B cell (primary cell): ENCODE measurements around the gene LMX1B. TPM values are rescaled to one million over a fixed set of nuclear protein-coding genes. Genes with fewer than 3 reads are reported as not detected.

Experiments
- ATAC-seq: fragments of 200-7000 bp; cut with Tn5 transposase; one replicate; pipeline ENCODE4 v1.10.0; 2021; ENCODE audit warnings: low read depth, mild to moderate bottlenecking, moderate number of reproducible peaks, moderate library complexity
- CTCF ChIA-PET: fragments of 350-600 bp; sonication (Branson Sonifier 250); formaldehyde crosslinking; loops from one replicate; lab custom pipeline; 2021; ENCODE audit warnings: antibody characterized with exemption, inconsistent platforms; lab: Charles Lee
- POLR2A ChIA-PET: fragments of 350-600 bp; sonication (Branson Sonifier 250); formaldehyde crosslinking; loops from one replicate; lab custom pipeline; 2021; ENCODE audit warnings: antibody characterized with exemption; lab: Charles Lee
- DNase-seq: peaks from one replicate; pipeline ENCODE4 v3.0.0; 2013
- H2AFZ ChIP-seq: 2 replicates; pipeline ENCODE4 v1.6.1; 2012; ENCODE audit warnings: mild to moderate bottlenecking, low read depth, low read length; ENCODE audit not compliant: insufficient read depth, poor library complexity, severe bottlenecking
- H3K27ac ChIP-seq, 2 donors: 1 replicate in 1 of 2; 2 replicates in 1 of 2; pipeline ENCODE4 v1.5.1; 2012 to 2013; ENCODE audit warnings: low read length in 2 of 2, mild to moderate bottlenecking in 2 of 2, moderate library complexity in 1 of 2
- H3K27me3 ChIP-seq, 4 experiments: fragments of 200-600 bp in 1 of 4; sonication (generic) in 1 of 4; replicated peaks in 1 of 4; 1 replicate in 2 of 4; 2 replicates in 2 of 4; pipeline versions ENCODE4 v1.6.1 to v1.7.0; 2013 to 2016; ENCODE audit warnings: low read length in 3 of 4, mild to moderate bottlenecking in 2 of 4, mixed read lengths in 1 of 4, moderate library complexity in 1 of 4; ENCODE audit not compliant: insufficient read depth in 4 of 4, control insufficient read depth in 3 of 4; ENCODE audit errors: control extremely low read depth in 1 of 4
- H3K36me3 ChIP-seq, 2 experiments: replicated peaks in 1 of 2; 1 replicate in 1 of 2; 2 replicates in 1 of 2; pipeline versions ENCODE4 v1.6.1 to v1.7.1; 2013; ENCODE audit warnings: low read length in 1 of 2; ENCODE audit not compliant: insufficient read depth in 2 of 2, control insufficient read depth in 1 of 2; ENCODE audit errors: control extremely low read depth in 1 of 2, extremely low read depth in 1 of 2
- H3K4me1 ChIP-seq, 2 donors: fragments of 200-600 bp in 1 of 2; sonication (generic) in 1 of 2; 1 replicate in 1 of 2; 2 replicates in 1 of 2; pipeline versions ENCODE4 v1.5.1 to v1.6.1; 2013 to 2017; ENCODE audit warnings: low read length in 2 of 2; ENCODE audit not compliant: control insufficient read depth in 2 of 2, insufficient read depth in 2 of 2
- H3K4me2 ChIP-seq: replicated peaks from 2 replicates; pipeline ENCODE3; 2012; ENCODE audit warnings: mild to moderate bottlenecking, low read depth, low read length; ENCODE audit not compliant: poor library complexity, severe bottlenecking
- H3K4me3 ChIP-seq, 5 experiments: fragments of 200-600 bp in 1 of 5; sonication (generic) in 1 of 5; 1 replicate in 3 of 5; 2 replicates in 2 of 5; pipeline versions ENCODE4 v1.5.1 to v1.7.0; 2011 to 2016; ENCODE audit warnings: low read length in 4 of 5, mild to moderate bottlenecking in 4 of 5, low read depth in 2 of 5, control low read depth in 1 of 5, moderate library complexity in 1 of 5; ENCODE audit not compliant: insufficient read depth in 1 of 5; ENCODE audit errors: control extremely low read depth in 1 of 5, extremely low read depth in 1 of 5
- H3K79me2 ChIP-seq: fragments of 200-600 bp; sonication (generic); one replicate; pipeline ENCODE4 v1.6.0; 2016; ENCODE audit warnings: low read length; ENCODE audit not compliant: control insufficient read depth, insufficient read depth
- H3K9ac ChIP-seq: fragments of 200-600 bp; sonication (generic); 2 replicates; pipeline ENCODE4 v1.6.1; 2017; ENCODE audit warnings: mild to moderate bottlenecking, low read length, moderate library complexity
- H3K9me3 ChIP-seq, 3 donors: one replicate each; pipeline versions ENCODE4 v1.6.1 to v1.7.1; 2013; ENCODE audit warnings: low read length in 2 of 3; ENCODE audit not compliant: control insufficient read depth in 2 of 3, insufficient read depth in 1 of 3; ENCODE audit errors: control extremely low read depth in 1 of 3
- H4K20me1 ChIP-seq: 2 replicates; pipeline ENCODE4 v1.6.0; 2012; ENCODE audit warnings: mild to moderate bottlenecking, low read length; ENCODE audit not compliant: insufficient read depth, control insufficient read depth, poor library complexity, severe bottlenecking
- H3K27ac Mint-ChIP-seq: one replicate; pipeline ENCODE4 v1.8.0; 2021; ENCODE audit warnings: mixed read lengths
- H3K27me3 Mint-ChIP-seq: one replicate; pipeline ENCODE4 v1.8.0; 2021; ENCODE audit warnings: mixed read lengths
- H3K4me1 Mint-ChIP-seq: one replicate; pipeline ENCODE4 v1.8.0; 2021; ENCODE audit warnings: mixed read lengths
- H3K4me3 Mint-ChIP-seq: one replicate; pipeline ENCODE4 v1.8.0; 2021; ENCODE audit warnings: mixed read lengths
- H3K9me3 Mint-ChIP-seq: one replicate; pipeline ENCODE4 v1.8.0; 2022; ENCODE audit warnings: mixed read lengths; ENCODE audit not compliant: insufficient read depth
- CTCF ChIP-seq: fragments of 200-600 bp; IDR thresholded peaks from one replicate; pipeline ENCODE4 v1.8.0; 2022; ENCODE audit warnings: antibody characterized with exemption, mild to moderate bottlenecking
- EZH2 ChIP-seq: IDR thresholded peaks from 2 replicates; pipeline ENCODE4 v1.6.1; 2012; ENCODE audit warnings: borderline replicate concordance, low read depth, mild to moderate bottlenecking, moderate library complexity, low read length; ENCODE audit not compliant: insufficient read depth, poor library complexity, severe bottlenecking
- WGBS: methylation state at CpG from one replicate; pipeline ENCODE4 v1.1.5; 2013; ENCODE audit warnings: missing lambda C conversion rate; ENCODE audit not compliant: insufficient coverage; 5-methylcytosine and 5-hydroxymethylcytosine counted together
- intact Hi-C: fragments of 100-400 bp; cut with micrococcal nuclease; formaldehyde crosslinking; loops from one replicate; pipeline ENCODE4 v1.10.0; 2022
- polyA plus RNA-seq: library from polyadenylated mRNA; depleted of rRNA; stranded (reverse); fragments of >200 nt; gene quantifications from 2 replicates; pipeline ENCODE4 v1.2.3, GENCODE V29; 2012
- total RNA-seq, 2 donors: library from RNA; stranded (reverse); fragments of 120-200 nt in 1 of 2; gene quantifications; 1 replicate in 1 of 2; 2 replicates in 1 of 2; pipeline versions ENCODE4 v1.2.3 to v1.2.4, GENCODE V29; 2013 to 2022

Gene LMX1B
- total and polyA plus RNA-seq, 2 donors (not counting 1 experiment from before 2014, with no cell fraction given): not detected

- intact Hi-C loops: no loop called here
- ChIA-PET POLR2A (interaction anchor here (0.7 kb wide), 1 partner anchor 175 kb away, joined by 4 read pairs; no protein-coding TSS in a partner anchor), CTCF (no interaction called here)
- no peak for DNase-seq
- Histone ChIP-seq H3K36me3 (no peaks in the 10 kb centered on the region), H3K27ac (no peak overlapping the region), H3K4me2 (no peak overlapping the region), H3K79me2 (no peaks in the 10 kb centered on the region), H3K4me3 (no peak overlapping the region), H2AFZ (no peak overlapping the region), H3K9ac (no peak overlapping the region), H4K20me1 (no peaks in the 10 kb centered on the region), H3K4me1 (peaks cover 0 to 15% of the 10 kb centered on the region in 2 donors), H3K9me3 (peaks cover 0 to 11% (median 0%) of the 10 kb centered on the region in 3 donors), H3K27me3 (peaks cover 0 to 84% (median 38%) of the 10 kb centered on the region in 4 experiments)
- no peak for ATAC-seq
- H3K27me3 Mint-ChIP-seq: peaks cover 46% of the 10 kb centered on the region
- peaks cover 7% of the 10 kb centered on the region for H3K4me1 Mint-ChIP-seq
- TF ChIP-seq CTCF (no peak), EZH2 (no peak)
- peaks cover 3% of the 10 kb centered on the region for H3K9me3 Mint-ChIP-seq
- H3K4me3 Mint-ChIP-seq: no peak overlapping the region
- WGBS: 70% methylated on average over 17 of the region's 18 CpGs
- H3K27ac Mint-ChIP-seq: no peak overlapping the region
Observed at GRCh38 chr9:126672634-126673284, 59.0 kb downstream of the LMX1B start.

GRCh38 chr9:126673689-126674364 is 60.1 kb downstream of the LMX1B start:
- H3K4me3 Mint-ChIP-seq: no peak overlapping the region
- 15% methylated on average over 12 of the region's 13 CpGs for WGBS
- Histone ChIP-seq H3K4me3 (no peak overlapping the region), H3K27me3 (peaks cover 0 to 85% (median 38%) of the 10 kb centered on the region in 4 experiments), H3K4me2 (no peak overlapping the region), H3K27ac (no peak overlapping the region), H3K79me2 (no peaks in the 10 kb centered on the region), H3K4me1 (peaks cover 0 to 15% of the 10 kb centered on the region in 2 donors), H3K36me3 (no peaks in the 10 kb centered on the region), H3K9ac (no peak overlapping the region), H2AFZ (no peak overlapping the region), H3K9me3 (peaks cover 0 to 11% (median 0%) of the 10 kb centered on the region in 3 donors), H4K20me1 (no peaks in the 10 kb centered on the region)
- TF ChIP-seq CTCF (no peak), EZH2 (no peak)
- peaks cover 3% of the 10 kb centered on the region for H3K9me3 Mint-ChIP-seq
- peaks cover 7% of the 10 kb centered on the region for H3K4me1 Mint-ChIP-seq
- DNase-seq (no peak), ATAC-seq (no peak)
- peaks cover 51% of the 10 kb centered on the region for H3K27me3 Mint-ChIP-seq
- intact Hi-C loops: no loop called here
- CTCF ChIA-PET: no interaction called here
- POLR2A ChIA-PET: interaction anchor here (0.7 kb wide), 1 partner anchor 176 kb away, joined by 4 read pairs; no protein-coding TSS in a partner anchor
- no peak overlapping the region for H3K27ac Mint-ChIP-seq
